H9 (cell line): ENCODE results near the gene SGMS2. TPM values are rescaled to one million over a fixed set of nuclear protein-coding genes. Genes with fewer than 3 reads are reported as not detected.
A peak's percentile ranks its signal among the peaks of the same experiment; 100 is the strongest.

Experiments used
- DNase-seq: peaks from one replicate; pipeline ENCODE4 v3.0.0-alpha.2; 2017
- H2AFZ ChIP-seq: one replicate; pipeline ENCODE4 v1.6.1; 2013; ENCODE audit warnings: mild to moderate bottlenecking, low read length, control low read depth, moderate library complexity
- H2AK5ac ChIP-seq: 2 replicates; pipeline ENCODE4 v1.6.1; 2013; ENCODE audit warnings: low read length, control low read depth, mixed read lengths; ENCODE audit not compliant: insufficient read length
- H2BK120ac ChIP-seq: one replicate; pipeline ENCODE4 v1.6.1; 2013; ENCODE audit warnings: low read depth, mild to moderate bottlenecking, low read length, control low read depth, inconsistent platforms; ENCODE audit not compliant: poor library complexity, severe bottlenecking
- H2BK12ac ChIP-seq: 2 replicates; pipeline ENCODE4 v1.6.1; 2013; ENCODE audit warnings: low read length, control low read depth, mixed read lengths, low read depth; ENCODE audit not compliant: insufficient read length
- H2BK15ac ChIP-seq: 2 replicates; pipeline ENCODE4 v1.6.1; 2013; ENCODE audit warnings: low read depth, low read length, control low read depth
- H2BK20ac ChIP-seq: one replicate; pipeline ENCODE4 v1.6.1; 2013; ENCODE audit warnings: low read depth, mild to moderate bottlenecking, low read length, control low read depth, inconsistent platforms; ENCODE audit not compliant: poor library complexity, severe bottlenecking
- H2BK5ac ChIP-seq: 2 replicates; pipeline ENCODE4 v1.6.1; 2013; ENCODE audit warnings: low read length, control low read depth, mixed read lengths; ENCODE audit not compliant: insufficient read length
- H3K14ac ChIP-seq: 2 replicates; pipeline ENCODE4 v1.6.1; 2013; ENCODE audit warnings: low read length, control low read depth; ENCODE audit not compliant: insufficient read depth
- H3K18ac ChIP-seq: 2 replicates; pipeline ENCODE4 v1.6.1; 2013; ENCODE audit warnings: low read depth, mild to moderate bottlenecking, mixed read lengths, low read length, control low read depth; ENCODE audit not compliant: insufficient read length
- H3K23ac ChIP-seq: 2 replicates; pipeline ENCODE4 v1.6.1; 2013; ENCODE audit warnings: low read length, control low read depth, mixed read lengths, low read depth; ENCODE audit not compliant: insufficient read length
- H3K23me2 ChIP-seq: 2 replicates; pipeline ENCODE4 v1.6.1; 2013; ENCODE audit warnings: low read depth, mild to moderate bottlenecking, mixed read lengths, low read length, control low read depth; ENCODE audit not compliant: insufficient read length, poor library complexity, severe bottlenecking
- H3K27ac ChIP-seq: 2 replicates; pipeline ENCODE4 v1.5.1; 2013; ENCODE audit warnings: low read length, control low read depth, mixed read lengths, low read depth; ENCODE audit not compliant: insufficient read length
- H3K27me3 ChIP-seq: 2 replicates; pipeline ENCODE4 v1.6.1; 2013; ENCODE audit warnings: low read length, control low read depth, inconsistent platforms; ENCODE audit not compliant: insufficient read depth
- H3K4ac ChIP-seq: 2 replicates; pipeline ENCODE4 v1.6.1; 2013; ENCODE audit warnings: low read depth, mild to moderate bottlenecking, control low read depth, inconsistent platforms, low read length, moderate library complexity
- H3K4me1 ChIP-seq: 2 replicates; pipeline ENCODE4 v1.6.1; 2013; ENCODE audit warnings: low read length, control low read depth, inconsistent platforms; ENCODE audit not compliant: insufficient read depth
- H3K4me2 ChIP-seq: 2 replicates; pipeline ENCODE4 v1.6.1; 2013; ENCODE audit warnings: low read length, control low read depth, mixed read lengths; ENCODE audit not compliant: insufficient read length, insufficient read depth
- H3K56ac ChIP-seq: 2 replicates; pipeline ENCODE4 v1.6.1; 2013; ENCODE audit warnings: low read depth, mild to moderate bottlenecking, mixed read lengths, low read length, control low read depth; ENCODE audit not compliant: insufficient read length
- H3K79me1 ChIP-seq: 2 replicates; pipeline ENCODE4 v1.6.1; 2013; ENCODE audit warnings: low read depth, mild to moderate bottlenecking, moderate library complexity, low read length, control low read depth, inconsistent platforms; ENCODE audit not compliant: insufficient read depth, poor library complexity, severe bottlenecking
- H3K79me2 ChIP-seq: 2 replicates; pipeline ENCODE4 v1.6.1; 2013; ENCODE audit warnings: low read length, control low read depth, inconsistent platforms; ENCODE audit not compliant: insufficient read depth
- H3K9ac ChIP-seq: 2 replicates; pipeline ENCODE4 v1.6.1; 2013; ENCODE audit warnings: low read length, control low read depth, mixed read lengths; ENCODE audit not compliant: insufficient read length; ENCODE audit errors: extremely low read depth
- H3K9me3 ChIP-seq: one replicate; pipeline ENCODE4 v1.6.1; 2013; ENCODE audit warnings: low read depth, low read length, inconsistent platforms; ENCODE audit not compliant: control insufficient read depth
- H3T11ph ChIP-seq: one replicate; pipeline ENCODE4 v1.6.1; 2013; ENCODE audit warnings: mild to moderate bottlenecking, low read length, control low read depth, inconsistent platforms
- H4K20me1 ChIP-seq: one replicate; pipeline ENCODE4 v1.6.1; 2013; ENCODE audit not compliant: control insufficient read depth, insufficient read length, insufficient read depth
- H4K5ac ChIP-seq: 2 replicates; pipeline ENCODE4 v1.6.1; 2013; ENCODE audit warnings: low read depth, mild to moderate bottlenecking, mixed read lengths, low read length, control low read depth; ENCODE audit not compliant: insufficient read length
- H4K8ac ChIP-seq: replicated peaks from 2 replicates; pipeline ENCODE4 v1.6.1; 2013; ENCODE audit warnings: low read length, control low read depth, mixed read lengths, low read depth; ENCODE audit not compliant: insufficient read length
- H4K91ac ChIP-seq: 2 replicates; pipeline ENCODE4 v1.6.1; 2013; ENCODE audit warnings: low read depth, mild to moderate bottlenecking, moderate library complexity, mixed read lengths, low read length, control low read depth; ENCODE audit not compliant: insufficient read length
- H3K27ac Mint-ChIP-seq, 3 experiments: 2 replicates in 2 of 3; 3 replicates in 1 of 3; pipeline ENCODE4 v1.8.0; 2020 to 2021; ENCODE audit warnings: mixed read lengths in 3 of 3, mild to moderate bottlenecking in 1 of 3, moderate library complexity in 1 of 3
- H3K27me3 Mint-ChIP-seq: 2 replicates; pipeline ENCODE4 v1.8.0; 2021; ENCODE audit warnings: low read depth, mild to moderate bottlenecking, moderate library complexity, mixed read lengths
- H3K36me3 Mint-ChIP-seq, 3 experiments: 2 replicates in 2 of 3; 3 replicates in 1 of 3; pipeline ENCODE4 v1.8.0; 2020 to 2021; ENCODE audit warnings: low read depth in 3 of 3, mixed read lengths in 3 of 3; ENCODE audit not compliant: insufficient read depth in 1 of 3
- H3K4me1 Mint-ChIP-seq, 2 experiments: 2 replicates each; pipeline ENCODE4 v1.8.0; 2020; ENCODE audit warnings: mixed read lengths in 2 of 2
- H3K4me3 Mint-ChIP-seq, 2 experiments: 2 replicates in 1 of 2; 3 replicates in 1 of 2; pipeline ENCODE4 v1.8.0; 2020 to 2021; ENCODE audit warnings: mild to moderate bottlenecking in 2 of 2, mixed read lengths in 2 of 2, moderate library complexity in 1 of 2
- H3K9me3 Mint-ChIP-seq, 2 experiments: 2 replicates in 1 of 2; 3 replicates in 1 of 2; pipeline ENCODE4 v1.8.0; 2020; ENCODE audit warnings: mild to moderate bottlenecking in 2 of 2, mixed read lengths in 2 of 2, moderate library complexity in 1 of 2
- CTCF ChIP-seq: fragments of 200-600 bp; sonication (generic); conservative IDR thresholded peaks from 3 replicates; pipeline ENCODE4 v1.8.0; 2021; ENCODE audit warnings: antibody characterized with exemption, mild to moderate bottlenecking
- WGBS: extraction: QIAGEN DNeasy Blood & Tissue Kit; methylation state at CpG from one replicate; pipeline ENCODE4 v1.1.7; 2013; ENCODE audit warnings: missing lambda C conversion rate, low lambda C conversion rate, mixed read lengths; ENCODE audit not compliant: insufficient read length; ENCODE audit errors: extremely low coverage; 5-methylcytosine and 5-hydroxymethylcytosine counted together
- total RNA-seq: library from RNA; stranded (reverse); gene quantifications from 2 replicates; pipeline ENCODE4 v1.2.1, GENCODE V29; 2021

Gene SGMS2
- total RNA-seq, 1 experiment from 2014 or later, result 9.7 TPM

GRCh38 chr4:107801766-107802211 lies 22.9 kb upstream of the SGMS2 start:
- Histone ChIP-seq H2BK20ac (peak overlapping the region; percentile 33), H3K9ac (no peak overlapping the region), H4K5ac (no peak overlapping the region), H2AK5ac (no peak overlapping the region), H3K9me3 (no peaks in the 10 kb centered on the region), H3K79me1 (no peaks in the 10 kb centered on the region), H3K4me1 (no peaks in the 10 kb centered on the region; the same call in 1 of the 2 replicates), H2AFZ (no peak overlapping the region), H4K20me1 (no peaks in the 10 kb centered on the region), H3K27ac (no peak overlapping the region), H3K56ac (no peak overlapping the region), H3K23ac (no peak overlapping the region), H3K4ac (no peak overlapping the region), H3K18ac (no peak overlapping the region), H2BK5ac (no peak overlapping the region), H4K91ac (no peak overlapping the region), H3K23me2 (no peaks in the 10 kb centered on the region), H3K14ac (no peak overlapping the region), H3K27me3 (no peaks in the 10 kb centered on the region), H3T11ph (no peak overlapping the region), H3K79me2 (no peaks in the 10 kb centered on the region), H4K8ac (no peak overlapping the region), H3K4me2 (no peak overlapping the region), H2BK12ac (no peak overlapping the region), H2BK120ac (no peak overlapping the region), H2BK15ac (no peak overlapping the region)
- Mint-ChIP-seq H3K9me3 (no peaks in the 10 kb centered on the region), H3K4me3 (no peak overlapping the region), H3K27ac (no peak overlapping the region), H3K36me3 (no peaks in the 10 kb centered on the region), H3K4me1 (0 out of 4 replicates have a peak, but pooled peaks cover 0 to 3% of the 10 kb centered on the region in 2 experiments), H3K27me3 (peaks cover 2% of the 10 kb centered on the region; the same call in 1 of the 2 replicates)
- DNase-seq, result no peak
- no peak for TF ChIP-seq CTCF
- no CpG with 5 or more reads among the region's 1 CpG for WGBS
